DMS53 treated with DMSO at 0.1 percent for 48 hours (cell line): ENCODE data around the gene FAM168A.

ENCODE experiments used
- DNase-seq: peaks from one replicate; lab custom pipeline; 2025; ENCODE audit not compliant: unreplicated experiment; lab: John Stamatoyannopoulos, UW

Gene FAM168A

DNA sequence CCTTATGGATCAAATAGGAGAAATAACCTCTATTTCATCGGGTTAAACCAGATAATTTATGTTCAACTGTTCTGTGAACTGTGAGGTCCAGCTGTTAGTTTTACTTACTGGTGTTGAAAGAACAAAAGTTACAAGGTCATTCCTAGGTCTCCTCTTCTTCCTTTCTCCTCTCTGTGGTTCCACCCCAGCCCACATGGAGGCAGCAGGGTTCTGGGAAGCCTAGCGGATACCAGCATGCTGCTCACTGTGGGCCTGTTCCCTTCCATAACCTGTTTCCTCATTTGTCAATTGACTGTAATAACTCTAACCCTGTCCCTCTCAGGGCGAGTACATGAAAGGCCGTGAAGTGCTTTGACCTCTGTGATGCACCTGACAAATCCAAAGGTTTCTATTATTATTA is 193.9 kb downstream of the FAM168A start:
- DNase-seq: peak; percentile 41

GRCh38 chr11:73403541-73403940 is 194.4 kb downstream of the FAM168A start:
- DNase-seq: no peak

- peak; percentile 38 for DNase-seq
These were observed 195.1 kb downstream of the FAM168A start for GRCh38 chr11:73402834-73403185.

DNA sequence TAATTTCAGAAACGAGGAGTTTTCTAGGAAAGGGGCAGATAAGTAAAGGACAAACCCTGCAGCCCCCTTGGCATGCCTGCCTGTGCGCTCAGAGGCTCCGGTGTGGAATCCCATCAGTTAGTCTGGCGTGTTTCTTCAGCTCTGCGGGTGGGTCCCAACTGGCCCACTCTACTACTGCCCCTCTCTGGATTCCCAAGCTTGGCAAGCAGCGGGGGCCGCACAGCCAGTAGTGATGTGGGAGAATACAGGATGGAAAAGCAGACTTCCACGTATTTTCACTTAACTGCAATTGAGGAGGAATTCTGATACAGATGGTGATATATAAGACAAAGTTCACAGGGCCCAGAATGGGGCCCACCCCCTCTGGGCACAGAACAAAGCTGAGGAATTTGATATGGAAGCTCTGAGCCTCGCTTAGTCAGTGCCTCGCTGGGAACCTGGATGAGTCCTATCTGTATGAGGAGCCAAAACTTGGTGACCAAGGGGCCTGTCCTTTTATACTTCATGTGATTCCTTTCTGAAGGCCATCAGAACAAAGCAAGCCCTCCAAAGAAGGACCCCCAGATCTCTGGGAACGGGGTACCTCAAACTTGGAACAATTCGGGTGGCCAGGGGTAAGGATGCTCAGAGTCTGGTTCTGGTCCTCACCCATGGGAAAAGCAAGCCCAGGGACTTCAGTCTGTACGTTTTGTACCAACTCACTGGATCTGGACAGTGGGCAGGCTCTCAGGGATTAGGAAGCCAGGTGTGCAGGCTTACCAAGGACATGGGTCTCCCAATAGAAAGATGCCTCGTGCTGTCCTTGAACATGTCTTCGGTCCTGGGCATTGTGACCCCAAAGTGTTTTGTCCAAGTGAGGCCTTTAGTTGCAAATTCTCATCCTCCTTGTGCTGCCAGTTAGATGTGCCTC is 195.7 kb downstream of the FAM168A start:
- no peak for DNase-seq

- no peak for DNase-seq
These were observed 196.5 kb downstream of the FAM168A start for GRCh38 chr11:73401217-73401923.

- no peak for DNase-seq
These were observed 197.6 kb downstream of the FAM168A start for GRCh38 chr11:73400293-73400692.

DNA sequence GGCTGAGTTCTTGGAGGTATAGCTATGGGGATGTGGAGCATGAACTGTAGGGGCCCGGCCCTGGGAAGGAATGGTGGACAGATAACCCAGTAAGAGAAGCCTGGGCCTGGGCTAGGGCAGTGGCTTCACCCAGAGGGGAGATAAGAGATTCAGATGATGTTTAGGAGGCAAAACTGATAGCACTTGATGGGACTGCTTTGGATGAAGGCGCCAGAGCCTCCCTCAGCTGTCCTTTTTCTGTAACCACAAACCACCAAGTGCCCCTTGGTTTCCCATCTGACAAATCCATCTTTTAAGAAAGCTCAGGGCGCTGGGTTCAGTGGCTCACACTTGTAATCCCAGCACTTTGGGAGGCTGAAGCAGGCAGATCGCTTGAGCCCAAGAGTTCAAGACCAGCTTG is 198.3 kb downstream of the FAM168A start:
- DNase-seq: no peak

DNA sequence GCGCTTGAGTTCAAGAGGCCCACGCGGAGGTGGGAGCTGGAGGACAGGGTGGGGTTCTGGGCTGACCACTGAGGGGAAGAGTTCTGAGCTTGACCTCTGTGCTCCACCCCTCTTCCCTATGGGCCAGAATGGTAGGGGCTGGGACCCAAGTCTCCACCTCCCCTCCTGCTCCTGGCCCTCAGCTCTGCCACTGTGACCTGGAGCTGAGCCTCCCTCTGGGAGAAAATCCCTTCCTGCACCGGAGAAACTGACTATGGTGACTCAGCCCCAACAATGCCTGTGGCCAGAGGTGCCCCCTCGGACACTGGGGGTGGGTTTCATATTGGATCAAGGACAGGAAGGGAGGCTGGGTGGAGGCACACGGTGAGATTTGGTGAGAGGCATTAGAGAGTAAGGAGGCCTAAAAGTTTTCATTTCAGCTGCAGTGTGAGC is 198.7 kb downstream of the FAM168A start:
- DNase-seq: no peak

DNA sequence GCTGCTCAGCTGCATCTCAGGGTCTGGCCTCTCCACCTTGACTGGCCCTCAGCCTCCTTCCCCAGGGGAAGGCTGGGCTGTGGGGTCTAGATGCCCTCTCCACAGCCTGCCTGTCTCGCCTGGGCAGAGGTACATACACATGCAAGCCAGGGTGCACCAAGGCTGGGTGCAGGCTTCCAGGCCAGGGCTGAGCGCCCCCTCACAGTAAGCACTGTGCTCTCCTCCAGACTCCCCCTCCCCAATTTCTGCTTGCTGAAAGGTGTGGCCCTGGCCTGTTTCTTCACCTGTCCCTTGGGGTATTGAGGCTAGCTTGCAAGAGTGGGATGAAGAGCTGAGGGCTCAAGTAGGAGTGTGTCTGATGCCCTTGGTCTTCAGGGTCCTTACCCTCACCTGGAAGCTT is 199.2 kb downstream of the FAM168A start:
- DNase-seq: no peak

DNA sequence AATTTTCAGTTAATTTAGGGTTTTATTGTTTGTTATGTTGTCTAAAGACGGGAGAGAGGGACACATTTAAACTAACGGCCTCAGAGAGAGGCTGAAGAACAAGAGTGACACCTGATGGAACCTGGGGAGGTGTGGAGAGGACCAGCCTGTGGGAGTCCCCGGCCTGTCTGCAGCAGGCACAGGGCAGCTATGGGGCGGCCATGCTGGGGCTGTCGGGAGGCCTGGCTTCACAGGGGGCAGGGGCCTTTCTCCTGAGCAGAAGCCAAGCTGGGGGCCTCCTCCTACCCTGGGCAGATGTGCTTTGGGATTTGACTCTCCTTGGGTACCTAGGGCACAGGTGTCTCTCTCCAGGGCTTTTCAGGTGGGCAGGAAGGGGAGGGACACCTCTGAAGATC is 199.8 kb downstream of the FAM168A start:
- no peak for DNase-seq

GRCh38 chr11:73397468-73398131 is 200.3 kb downstream of the FAM168A start:
- no peak for DNase-seq

DNA sequence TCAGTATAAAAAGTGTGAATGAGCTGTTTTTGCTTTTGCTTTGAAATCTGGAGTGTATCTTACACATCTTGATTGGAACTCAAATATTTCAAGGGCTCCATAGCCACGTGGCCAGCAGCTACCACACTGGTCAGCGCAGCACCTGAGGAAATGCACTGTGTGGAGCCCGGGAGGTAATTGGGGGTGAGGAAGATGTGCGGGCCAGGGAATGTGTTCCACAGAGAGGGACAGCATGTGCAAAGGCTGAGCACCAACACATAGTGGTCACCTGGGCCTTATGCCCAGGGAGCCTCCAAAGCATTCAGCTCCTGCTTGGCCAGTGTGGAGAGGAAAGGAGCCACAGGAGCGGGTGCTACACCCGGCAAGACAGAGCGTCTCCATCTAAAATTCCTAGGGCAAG is 200.9 kb downstream of the FAM168A start:
- no peak for DNase-seq

GRCh38 chr11:73396251-73396930 is 201.5 kb downstream of the FAM168A start:
- no peak for DNase-seq

DNA sequence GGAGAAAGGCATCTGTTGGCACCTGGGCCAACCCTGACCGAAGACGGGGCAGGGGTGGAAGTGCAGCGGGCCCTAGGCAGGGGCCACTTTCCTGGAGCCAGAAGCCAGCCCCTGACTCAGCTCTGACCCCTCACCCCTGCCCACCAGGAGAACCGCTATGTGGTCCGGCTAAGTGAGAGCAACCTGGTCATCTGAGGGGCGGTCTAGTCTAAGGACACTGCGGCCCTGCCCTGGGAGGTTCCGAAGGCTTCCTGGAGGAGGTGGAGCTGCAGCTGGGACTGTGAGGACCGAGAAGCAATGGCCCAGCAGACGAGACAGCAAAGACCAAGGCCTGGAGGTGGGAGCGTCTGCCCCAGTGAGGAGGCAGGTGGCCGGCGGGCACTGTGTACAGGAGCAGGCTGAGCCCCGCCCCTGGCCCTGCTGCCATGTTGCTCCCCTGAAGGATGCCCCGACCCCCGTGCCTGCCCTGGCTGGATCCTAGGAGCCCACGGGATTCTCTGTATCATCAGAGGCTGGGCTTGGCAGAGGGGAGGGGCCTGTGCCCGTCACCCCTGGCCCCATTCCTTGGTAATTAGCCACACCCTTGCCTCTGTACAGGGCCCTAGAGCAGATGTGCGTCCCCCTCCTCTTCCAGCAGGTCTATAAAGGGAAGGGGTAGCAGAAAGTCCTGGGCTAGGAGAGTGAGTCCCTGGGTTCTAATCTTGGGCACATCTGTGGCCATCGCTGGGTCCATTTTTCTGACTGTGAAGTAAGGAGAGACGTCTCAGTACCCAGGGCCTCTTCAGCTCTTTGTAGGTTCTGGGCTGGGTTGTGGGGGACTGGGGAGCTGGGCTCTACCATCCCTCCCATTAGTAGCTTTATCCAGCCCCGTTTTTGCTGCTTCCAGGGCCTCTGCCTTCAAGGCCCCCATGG is 202.4 kb downstream of the FAM168A start:
- no peak for DNase-seq

DNA sequence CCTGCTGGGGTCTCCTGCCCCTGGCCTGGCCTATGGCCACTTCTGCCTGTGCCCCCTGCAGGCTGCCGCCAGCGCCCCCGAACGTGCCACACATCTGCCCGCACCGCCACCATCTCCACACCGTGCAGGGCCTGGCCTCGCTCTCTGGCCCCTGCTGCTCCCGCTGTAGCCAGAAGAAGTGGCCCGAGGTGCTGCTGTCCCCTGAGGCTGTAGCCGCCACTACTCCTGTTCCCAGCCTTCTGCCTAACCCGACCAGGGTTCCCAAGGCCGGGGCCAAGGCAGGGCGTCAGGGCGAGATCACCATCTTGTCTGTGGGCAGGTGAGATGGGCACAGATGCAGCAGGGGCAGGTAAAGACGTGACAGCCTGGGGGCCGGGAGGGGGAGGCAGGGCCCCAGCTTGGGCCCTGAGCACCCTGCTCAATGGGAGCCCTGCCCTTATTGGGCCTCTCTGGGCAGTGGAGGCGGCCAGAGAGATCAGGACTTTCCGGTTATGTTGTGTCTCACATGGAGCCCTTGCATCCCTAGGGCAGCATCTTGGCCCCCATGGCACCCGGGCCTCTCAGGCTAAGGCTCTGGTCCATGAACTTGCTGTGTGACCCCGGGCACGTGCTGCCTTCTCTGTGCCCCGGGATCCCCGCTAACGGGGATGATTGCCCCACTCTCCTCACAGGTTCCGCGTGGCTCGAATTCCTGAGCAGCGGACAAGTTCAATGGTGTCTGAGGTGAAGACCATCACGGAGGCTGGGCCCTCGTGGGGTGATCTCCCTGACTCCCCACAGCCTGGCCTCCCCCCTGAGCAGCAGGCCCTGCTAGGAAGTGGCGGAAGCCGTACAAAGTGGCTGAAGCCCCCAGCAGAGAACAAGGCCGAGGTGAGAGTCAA is 203.3 kb downstream of the FAM168A start:
- DNase-seq: no peak

GRCh38 chr11:73393479-73394415 is 204.2 kb downstream of the FAM168A start:
- DNase-seq: peak; percentile 78

- no peak for DNase-seq
These were observed 204.9 kb downstream of the FAM168A start for GRCh38 chr11:73393011-73393380.
